ENCODE measurements around the gene TDRD7.
"Not testable (repeated sequence)": the region's sequence is repeated elsewhere in the genome, so short reads cannot be mapped to it uniquely, and the experiment has no call there.

Gene TDRD7

GRCh38 chr9:97438257-97438656, 26.4 kb downstream of the TDRD7 start:
- no peak overlapping the region for H3K4me3 ChIP-seq (ENCODE audit: low read depth, low read length)
- TF ChIP-seq, protein P1, sequence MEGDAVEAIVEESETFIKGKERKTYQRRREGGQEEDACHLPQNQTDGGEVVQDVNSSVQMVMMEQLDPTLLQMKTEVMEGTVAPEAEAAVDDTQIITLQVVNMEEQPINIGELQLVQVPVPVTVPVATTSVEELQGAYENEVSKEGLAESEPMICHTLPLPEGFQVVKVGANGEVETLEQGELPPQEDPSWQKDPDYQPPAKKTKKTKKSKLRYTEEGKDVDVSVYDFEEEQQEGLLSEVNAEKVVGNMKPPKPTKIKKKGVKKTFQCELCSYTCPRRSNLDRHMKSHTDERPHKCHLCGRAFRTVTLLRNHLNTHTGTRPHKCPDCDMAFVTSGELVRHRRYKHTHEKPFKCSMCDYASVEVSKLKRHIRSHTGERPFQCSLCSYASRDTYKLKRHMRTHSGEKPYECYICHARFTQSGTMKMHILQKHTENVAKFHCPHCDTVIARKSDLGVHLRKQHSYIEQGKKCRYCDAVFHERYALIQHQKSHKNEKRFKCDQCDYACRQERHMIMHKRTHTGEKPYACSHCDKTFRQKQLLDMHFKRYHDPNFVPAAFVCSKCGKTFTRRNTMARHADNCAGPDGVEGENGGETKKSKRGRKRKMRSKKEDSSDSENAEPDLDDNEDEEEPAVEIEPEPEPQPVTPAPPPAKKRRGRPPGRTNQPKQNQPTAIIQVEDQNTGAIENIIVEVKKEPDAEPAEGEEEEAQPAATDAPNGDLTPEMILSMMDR (IDR thresholded peaks at IDR 0.05; ENCODE audit: low read depth, low read length), result no peak
- no peak for DNase-seq
- H3K9me3 ChIP-seq, result no peaks in the 10 kb centered on the region
- peaks cover 11% of the 10 kb centered on the region for H3K4me1 ChIP-seq
- H3K27me3 ChIP-seq, result no peaks in the 10 kb centered on the region
- H3K36me3 ChIP-seq, result no peaks in the 10 kb centered on the region; the same call in 1 of the 2 replicates

DNA sequence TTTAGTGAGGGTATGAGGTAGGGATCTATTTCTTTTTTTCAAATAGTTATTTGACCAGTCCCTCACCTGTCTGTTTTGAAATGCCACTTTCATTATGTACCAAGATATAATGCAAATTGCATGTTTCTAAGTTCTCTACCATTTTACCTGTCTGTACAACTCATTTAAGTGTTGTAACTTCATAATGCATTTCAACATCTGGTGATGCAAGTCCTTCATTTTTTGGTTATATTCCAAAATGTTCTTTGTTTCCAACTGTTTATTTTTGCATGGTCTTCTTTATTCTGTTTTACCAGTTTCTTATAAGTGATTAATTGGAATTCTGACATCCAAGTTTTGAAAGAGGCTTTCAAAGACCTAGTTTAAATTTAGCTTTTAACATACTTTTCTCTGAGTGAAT, 26.8 kb downstream of the TDRD7 start:
- H3K4me1 ChIP-seq, result peaks cover 11% of the 10 kb centered on the region
- H3K27me3 ChIP-seq, result no peaks in the 10 kb centered on the region

GRCh38 chr9:97440160-97440559, 28.3 kb downstream of the TDRD7 start:
- H3K4me1 ChIP-seq, result peaks cover 11% of the 10 kb centered on the region
- no peaks in the 10 kb centered on the region for H3K27me3 ChIP-seq
- no peak for DNase-seq
- H3K9me3 ChIP-seq, result no peaks in the 10 kb centered on the region
- TF ChIP-seq, protein P1 (IDR thresholded peaks at IDR 0.05; ENCODE audit: low read depth, low read length), result no peak
- H3K36me3 ChIP-seq, result no peaks in the 10 kb centered on the region; the same call in 1 of the 2 replicates
- H3K4me3 ChIP-seq (ENCODE audit: low read depth, low read length), result no peak overlapping the region

More for the DNA sequence above, 26.8 kb downstream of the TDRD7 start:
- Histone ChIP-seq H3K36me3 (no peaks in the 10 kb centered on the region; the same call in 1 of the 2 replicates), H3K9me3 (no peaks in the 10 kb centered on the region), H3K4me3 (ENCODE audit: low read depth, low read length) (no peak overlapping the region)
- TF ChIP-seq, protein P1 (IDR thresholded peaks at IDR 0.05; ENCODE audit: low read depth, low read length), result no peak
- no peak for DNase-seq

DNA sequence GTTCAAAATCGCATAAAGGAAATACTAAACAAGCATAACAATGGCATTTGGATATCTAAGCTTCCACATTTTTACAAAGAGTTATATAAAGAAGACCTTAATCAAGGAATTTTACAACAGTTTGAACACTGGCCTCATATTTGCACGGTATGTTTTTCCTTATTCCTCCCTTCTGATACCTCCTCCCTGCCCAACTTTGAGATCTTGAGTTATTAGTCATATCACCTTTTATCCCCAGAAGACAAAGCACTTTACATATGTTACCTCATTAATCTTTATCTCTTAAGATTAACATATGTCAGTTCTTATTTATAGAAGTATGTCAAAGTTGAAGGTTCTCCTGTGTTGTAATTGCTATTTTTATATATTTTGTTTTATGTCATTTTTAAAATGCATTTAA, 29.8 kb downstream of the TDRD7 start:
- H3K4me1 ChIP-seq, result peaks cover 7% of the 10 kb centered on the region
- TF ChIP-seq, protein P1 (IDR thresholded peaks at IDR 0.05; ENCODE audit: low read depth, low read length), result no peak
- DNase-seq, result no peak

DNA sequence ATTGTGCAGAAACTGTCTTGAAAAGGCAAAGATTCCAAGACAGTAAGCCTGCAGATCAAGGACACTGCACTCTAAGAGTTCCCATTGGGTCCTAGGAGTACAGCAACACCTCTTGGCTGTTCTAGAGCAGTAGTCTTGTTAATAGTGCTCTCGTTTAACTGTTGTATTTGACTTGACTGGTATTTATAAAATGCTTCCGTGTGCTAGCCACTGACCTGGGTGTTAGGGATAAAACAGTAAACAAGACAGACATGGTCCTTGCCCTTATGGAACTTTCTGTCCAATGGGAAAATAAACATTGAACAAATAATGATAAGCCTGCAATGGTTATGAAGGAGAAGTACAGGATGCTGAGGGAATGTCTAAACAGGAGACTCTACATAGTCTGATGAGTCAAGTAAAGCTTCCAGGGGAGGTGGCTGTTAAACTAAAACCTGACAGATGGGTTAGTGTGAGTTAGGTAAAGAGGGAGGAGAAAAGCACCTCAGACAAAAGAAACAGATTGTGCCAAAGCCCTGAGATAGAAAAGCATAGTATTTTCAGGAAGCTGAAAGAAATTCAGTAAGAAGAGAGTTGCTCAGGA, 33.3 kb downstream of the TDRD7 start:
- TF ChIP-seq, protein P1 (IDR thresholded peaks at IDR 0.05; ENCODE audit: low read depth, low read length), result no peak
- no peaks in the 10 kb centered on the region for H3K9me3 ChIP-seq
- no peak for DNase-seq
- no peaks in the 10 kb centered on the region; the same call in 1 of the 2 replicates for H3K36me3 ChIP-seq
- no peak overlapping the region for H3K4me3 ChIP-seq (ENCODE audit: low read depth, low read length)
- no peaks in the 10 kb centered on the region for H3K4me1 ChIP-seq
- no peaks in the 10 kb centered on the region for H3K27me3 ChIP-seq

More for the DNA sequence above, 29.8 kb downstream of the TDRD7 start:
- H3K9me3 ChIP-seq, result no peaks in the 10 kb centered on the region
- no peaks in the 10 kb centered on the region; the same call in 1 of the 2 replicates for H3K36me3 ChIP-seq
- H3K27me3 ChIP-seq, result no peaks in the 10 kb centered on the region
- no peak overlapping the region for H3K4me3 ChIP-seq (ENCODE audit: low read depth, low read length)

DNA sequence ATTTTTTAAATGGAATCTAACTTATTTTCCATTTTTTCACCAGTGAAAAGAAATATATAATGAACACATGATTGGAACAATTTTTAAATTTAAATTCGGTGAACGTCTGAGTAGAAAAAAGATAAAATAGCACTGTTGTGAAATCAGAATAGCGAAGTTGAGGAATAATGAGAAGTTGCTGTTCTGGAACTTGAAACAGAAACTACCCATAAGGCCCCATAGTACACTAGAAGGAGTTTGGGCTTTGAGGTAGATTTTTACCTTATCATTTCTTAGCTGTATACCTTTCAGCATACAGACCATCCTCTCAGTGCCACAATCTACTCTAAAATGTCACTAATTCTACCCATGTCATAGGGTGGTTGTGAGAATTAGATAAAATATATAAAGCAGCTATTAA, 35.1 kb downstream of the TDRD7 start:
- Histone ChIP-seq H3K4me3 (ENCODE audit: low read depth, low read length) (no peak overlapping the region), H3K36me3 (no peaks in the 10 kb centered on the region), H3K27me3 (no peaks in the 10 kb centered on the region), H3K4me1 (no peaks in the 10 kb centered on the region), H3K9me3 (no peaks in the 10 kb centered on the region)
- no peak for DNase-seq
- TF ChIP-seq, protein P1 (IDR thresholded peaks at IDR 0.05; ENCODE audit: low read depth, low read length), result no peak

GRCh38 chr9:97453573-97453972, 41.7 kb downstream of the TDRD7 start:
- not testable (repeated sequence) for H3K4me1 ChIP-seq; H3K4me3 ChIP-seq (ENCODE audit: low read depth, low read length); H3K36me3 ChIP-seq; DNase-seq; H3K9me3 ChIP-seq; H3K27me3 ChIP-seq

DNA sequence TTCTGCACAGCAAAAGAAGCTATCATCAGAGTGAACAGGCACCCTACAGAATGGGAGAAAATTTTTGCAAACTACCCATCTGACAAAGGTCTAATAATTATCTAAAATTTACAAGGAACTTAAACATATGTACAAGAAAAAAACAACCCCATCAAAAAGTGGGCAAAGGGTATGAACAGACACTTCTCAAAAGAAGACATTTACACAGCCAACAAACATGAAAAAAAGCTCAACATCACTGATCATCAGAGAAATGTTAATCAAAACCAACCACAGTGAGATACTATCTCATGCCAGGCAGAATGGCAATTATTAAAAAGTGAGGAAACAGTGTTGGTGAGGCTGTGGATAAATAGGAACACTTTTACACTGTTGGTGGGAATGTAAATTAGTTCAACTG, 44.9 kb downstream of the TDRD7 start:
- not testable (repeated sequence) for H3K4me1 ChIP-seq; H3K4me3 ChIP-seq (ENCODE audit: low read depth, low read length); H3K9me3 ChIP-seq; H3K36me3 ChIP-seq; H3K27me3 ChIP-seq; DNase-seq

Data from BE2C (cell line).